K562 (cell line): Measurements from ENCODE around the gene TTC21A. TPM values are rescaled to one million over a fixed set of nuclear protein-coding genes. Genes with fewer than 3 reads are reported as not detected.
A peak's percentile ranks its signal among the peaks of the same experiment; 100 is the strongest.

ENCODE experiments used
- ARID3A ChIP-seq: IDR thresholded peaks from 2 replicates; pipeline ENCODE4 v1.6.1; 2012; ENCODE audit warnings: low read depth, low read length, improper control_type of control experiment, borderline replicate concordance
- CEBPG ChIP-seq, 3 experiments: fragments of 200-800 bp in 1 of 3; sonication (Bioruptor generic) in 1 of 3; sonication (generic) in 1 of 3; formaldehyde crosslinking in 1 of 3; IDR thresholded peaks in 2 of 3; conservative IDR thresholded peaks in 1 of 3; 2 replicates each; pipeline versions ENCODE4 v1.6.1 to v1.8.0; 2016 to 2022; ENCODE audit warnings: missing compliant biosample characterization in 2 of 3, missing genetic modification characterization in 2 of 3, mild to moderate bottlenecking in 1 of 3, missing genetic modification reagents in 1 of 3
- ERF ChIP-seq: fragments of 450-650 bp; formaldehyde crosslinking; IDR thresholded peaks from 2 replicates; pipeline ENCODE4 v1.4.0; 2020; ENCODE audit warnings: mild to moderate bottlenecking, mixed read lengths
- JUND ChIP-seq, 2 experiments: IDR thresholded peaks; 2 replicates in 1 of 2; 3 replicates in 1 of 2; pipeline ENCODE4 v1.6.1; 2011; ENCODE audit warnings: borderline replicate concordance in 2 of 2, low read depth in 2 of 2, low read length in 2 of 2, improper control_type of control experiment in 1 of 2, missing biosample characterization in 1 of 2, missing genetic modification characterization in 1 of 2, missing genetic modification reagents in 1 of 2
- MEIS2 ChIP-seq: fragments of 450-650 bp; IDR thresholded peaks from 2 replicates; pipeline ENCODE4 v1.6.1; 2014; ENCODE audit warnings: mild to moderate bottlenecking; ENCODE audit not compliant: partially characterized antibody
- MTA3 ChIP-seq: fragments of 450-650 bp; formaldehyde crosslinking; IDR thresholded peaks from 2 replicates; pipeline ENCODE4 v1.6.1; 2017; ENCODE audit warnings: mild to moderate bottlenecking, borderline replicate concordance
- NCOA1 ChIP-seq: fragments of 450-650 bp; IDR thresholded peaks from 2 replicates; pipeline ENCODE4 v1.6.1; 2016; ENCODE audit warnings: low read depth
- NFRKB ChIP-seq: fragments of 450-650 bp; IDR thresholded peaks from 2 replicates; pipeline ENCODE4 v1.6.1; 2016; ENCODE audit warnings: low read depth
- NR0B1 ChIP-seq: fragments of 450-650 bp; IDR thresholded peaks from one replicate; pipeline ENCODE4 v1.6.1; 2018; ENCODE audit warnings: mild to moderate bottlenecking, moderate library complexity; ENCODE audit not compliant: partially characterized antibody
- PREB ChIP-seq: sonication (generic); formaldehyde crosslinking; IDR thresholded peaks from 2 replicates; pipeline ENCODE4 v1.8.1; 2023; ENCODE audit warnings: mild to moderate bottlenecking, missing genetic modification reagents
- RAD21 ChIP-seq, 2 experiments: fragments of 250-450 bp in 1 of 2; fragments of 450-650 bp in 1 of 2; sonication (Bioruptor Pico) in 1 of 2; formaldehyde crosslinking in 1 of 2; IDR thresholded peaks in 1 of 2; conservative IDR thresholded peaks in 1 of 2; 2 replicates each; pipeline versions ENCODE4 v1.4.0 to v1.8.0; 2020 to 2022; ENCODE audit warnings: mild to moderate bottlenecking in 2 of 2, moderate library complexity in 1 of 2
- RCOR1 ChIP-seq, 2 experiments: IDR thresholded peaks; 2 replicates each; pipeline ENCODE4 v1.6.1; 2012; ENCODE audit warnings: low read depth in 2 of 2, low read length in 2 of 2, borderline replicate concordance in 1 of 2, improper control_type of control experiment in 1 of 2
- SMARCA5 ChIP-seq: fragments of 450-650 bp; IDR thresholded peaks from 2 replicates; pipeline ENCODE4 v1.6.1; 2016
- SMARCE1 ChIP-seq: fragments of 450-650 bp; IDR thresholded peaks from 2 replicates; pipeline ENCODE4 v1.7.1; 2016; ENCODE audit warnings: mild to moderate bottlenecking
- TCF15 ChIP-seq: fragments of 250-450 bp; sonication (Bioruptor Pico); IDR thresholded peaks from 2 replicates; pipeline ENCODE4 v1.8.0; 2022; ENCODE audit warnings: moderate library complexity, mild to moderate bottlenecking, inconsistent platforms
- TFE3 ChIP-seq: fragments of 450-650 bp; formaldehyde crosslinking; IDR thresholded peaks from 2 replicates; pipeline ENCODE4 v1.4.0; 2020; ENCODE audit warnings: mild to moderate bottlenecking, mixed read lengths
- ZBTB2 ChIP-seq: fragments of 450-650 bp; IDR thresholded peaks from 2 replicates; pipeline ENCODE4 v1.6.1; 2016; ENCODE audit warnings: antibody characterized with exemption
- polyA plus RNA-seq, 8 experiments: library from polyadenylated mRNA; depleted of rRNA in 4 of 8; stranded (reverse) in 5 of 8; unstranded in 3 of 8; fragments of >200 nt; fragmentation: Nextera tagmentation in 2 of 8; fragmentation: Illumina TruSeq in 1 of 8; extraction: Ambion mirVana in 2 of 8; extraction: Trizol in 1 of 8; gene quantifications; 2 replicates each; pipeline versions ENCODE4 v1.2.1 to v1.2.3, GENCODE V29; 2011 to 2014; ENCODE audit warnings: inconsistent platforms in 1 of 8, missing spikeins in 1 of 8
- total RNA-seq, 7 experiments: library from RNA; depleted of rRNA in 6 of 7; stranded (reverse); fragments of >200 nt in 6 of 7; fragmentation: Illumina TruSeq in 2 of 7; extraction: Trizol in 2 of 7; gene quantifications; 2 replicates each; pipeline versions ENCODE4 v1.2.1 to v1.2.3, GENCODE V29; 2011 to 2021; ENCODE audit warnings: low replicate concordance in 1 of 7

The TTC21A gene
- total and polyA plus RNA-seq, 9 of the 15 experiments (the other 6 are each of a cell fraction or from before 2014, with no cell fraction given): 0.22 to 1.4 (median 0.70) TPM

- TF ChIP-seq ZBTB2 (0 out of 2 replicates have a peak, but pooled peaks have one; percentile 49), PREB (CRISPR knock-in tag) (peak; percentile 60; the same call in 1 of the 2 replicates), NCOA1 (peak; percentile 58; the same call in 1 of the 2 replicates), NR0B1 (no peak), JUND (IDR thresholded peaks at IDR 0.05; ENCODE audit: borderline replicate concordance, low read depth, low read length) (no peak; the same call in 1 of the 2 replicates), JUND (tag; IDR thresholded peaks at IDR 0.05; ENCODE audit: borderline replicate concordance, low read depth, low read length) (peak; percentile 54; the same call in 1 of the 3 replicates), RAD21 (CRISPR knock-in tag; conservative IDR thresholded peaks at IDR 0.05 in 1 of 2, IDR thresholded peaks at IDR 0.05 in 1 of 2) (peak in 1 of 2 experiments; percentile 26; a peak in 1 of 4 replicates), TFE3 (CRISPR knock-in tag) (no peak), MTA3 (peak; percentile 90; the same call in 1 of the 2 replicates), ERF (CRISPR knock-in tag) (0 out of 2 replicates have a peak, but pooled peaks have one; percentile 39), RCOR1 (IDR thresholded peaks at IDR 0.05; ENCODE audit: borderline replicate concordance in 1 of 2, low read depth in 2 of 2, low read length in 2 of 2) (peak in 1 of 2 experiments; percentile 78; a peak in 2 of 4 replicates), SMARCE1 (peak; percentile 55; the same call in 1 of the 2 replicates), TCF15 (CRISPR knock-in tag) (0 out of 2 replicates have a peak, but pooled peaks have one; percentile 36), NFRKB (peak; percentile 79; the same call in 1 of the 2 replicates), SMARCA5 (peak; percentile 98), ARID3A (no peak), CEBPG (CRISPR knock-in tag; IDR thresholded peaks at IDR 0.05) (no peak), CEBPG (tag; conservative IDR thresholded peaks at IDR 0.05 in 1 of 2, IDR thresholded peaks at IDR 0.05 in 1 of 2) (no peak), MEIS2 (peak; percentile 33)
Measured at GRCh38 chr3:39154280-39155021, 47.0 kb downstream of the TTC21A start (continued).
